Neural cell (in vitro differentiated cells): ENCODE measurements around the gene UMODL1. TPM values are rescaled to one million over a fixed set of nuclear protein-coding genes. Genes with fewer than 3 reads are reported as not detected.

ENCODE experiments used
- H2AFZ ChIP-seq: fragments of 200-600, 300-800 bp; sonication (generic), shearing (Covaris generic); 2 replicates; pipeline ENCODE4 v1.6.0; 2014; ENCODE audit warnings: low read depth, mild to moderate bottlenecking, antibody characterized with exemption, low read length, moderate library complexity
- H3F3A ChIP-seq: fragments of 200-600 bp; shearing (Covaris generic); 2 replicates; pipeline ENCODE4 v1.6.1; 2016; ENCODE audit warnings: mild to moderate bottlenecking, moderate library complexity, mixed read lengths, antibody characterized with exemption, low read length; ENCODE audit not compliant: insufficient read depth, poor library complexity, severe bottlenecking
- H3K27ac ChIP-seq: fragments of 200-600, 300-800 bp; sonication (generic), shearing (Covaris generic); 2 replicates; pipeline ENCODE4 v1.5.1; 2014; ENCODE audit warnings: mild to moderate bottlenecking, low read length, moderate library complexity
- H3K27me3 ChIP-seq: fragments of 300-800, 200-600 bp; sonication (generic), shearing (Covaris generic); 2 replicates; pipeline ENCODE4 v1.6.0; 2014; ENCODE audit warnings: mild to moderate bottlenecking, low read depth, low read length, moderate library complexity; ENCODE audit not compliant: insufficient read depth
- H3K36me3 ChIP-seq: fragments of 300-800, 200-600 bp; sonication (generic), shearing (Covaris generic); 2 replicates; pipeline ENCODE4 v1.5.1; 2014; ENCODE audit warnings: mild to moderate bottlenecking, antibody characterized with exemption, low read length, moderate library complexity; ENCODE audit not compliant: insufficient read depth
- H3K4me2 ChIP-seq: fragments of 300-800, 200-600 bp; sonication (generic), shearing (Covaris generic); 2 replicates; pipeline ENCODE4 v1.6.0; 2014; ENCODE audit warnings: mild to moderate bottlenecking, low read length
- H3K4me3 ChIP-seq: fragments of 300-800, 200-600 bp; sonication (generic), shearing (Covaris generic); 2 replicates; pipeline ENCODE4 v1.5.1; 2014; ENCODE audit warnings: mild to moderate bottlenecking, low read length, moderate library complexity
- H3K79me2 ChIP-seq: fragments of 200-600 bp; shearing (Covaris generic); replicated peaks from 2 replicates; pipeline ENCODE4 v1.6.0; 2014; ENCODE audit warnings: mild to moderate bottlenecking, low read length, moderate library complexity; ENCODE audit not compliant: insufficient read depth
- H3K9ac ChIP-seq: fragments of 300-800, 200-600 bp; sonication (generic), shearing (Covaris generic); 2 replicates; pipeline ENCODE4 v1.6.1; 2016; ENCODE audit warnings: mild to moderate bottlenecking, low read length, mixed read lengths
- H3K9me2 ChIP-seq: fragments of 200-600 bp; shearing (Covaris generic); 2 replicates; pipeline ENCODE4 v1.6.1; 2016; ENCODE audit warnings: mild to moderate bottlenecking, low read length, mixed read lengths; ENCODE audit not compliant: insufficient read depth
- H3K9me3 ChIP-seq: fragments of 200-600, 300-800 bp; sonication (generic), shearing (Covaris generic); 2 replicates; pipeline ENCODE4 v1.6.1; 2016; ENCODE audit warnings: mild to moderate bottlenecking, mixed run types, low read length, moderate library complexity, mixed read lengths
- H4K20me1 ChIP-seq: fragments of 200-600 bp; shearing (Covaris generic); 2 replicates; pipeline ENCODE4 v1.6.1; 2016; ENCODE audit warnings: mild to moderate bottlenecking, mixed run types; ENCODE audit not compliant: insufficient read depth
- EP300 ChIP-seq: fragments of 450-650 bp; conservative IDR thresholded peaks from 2 replicates; pipeline ENCODE4 v1.6.1; 2014; ENCODE audit warnings: antibody characterized with exemption, mild to moderate bottlenecking, moderate library complexity; ENCODE audit not compliant: poor library complexity, severe bottlenecking
- EZH2 ChIP-seq: fragments of 200-600, 300-800 bp; shearing (Covaris generic), sonication (generic); IDR thresholded peaks from 2 replicates; pipeline ENCODE4 v1.6.1; 2014; ENCODE audit warnings: antibody characterized with exemption, low read length, borderline replicate concordance, mild to moderate bottlenecking; ENCODE audit not compliant: insufficient read depth, poor library complexity, severe bottlenecking
- MXI1 ChIP-seq: fragments of 450-650 bp; conservative IDR thresholded peaks from 2 replicates; pipeline ENCODE4 v1.6.1; 2014; ENCODE audit warnings: antibody characterized with exemption, mild to moderate bottlenecking; ENCODE audit not compliant: poor library complexity, severe bottlenecking
- POLR2AphosphoS5 ChIP-seq: IDR thresholded peaks from 2 replicates; pipeline ENCODE4 v1.6.1; 2012
- RAD21 ChIP-seq: fragments of 450-650 bp; conservative IDR thresholded peaks from 2 replicates; pipeline ENCODE4 v1.6.1; 2014; ENCODE audit warnings: antibody characterized with exemption, mild to moderate bottlenecking, moderate library complexity
- SMC3 ChIP-seq: fragments of 450-650 bp; conservative IDR thresholded peaks from 2 replicates; pipeline ENCODE4 v1.6.1; 2014; ENCODE audit warnings: antibody characterized with exemption, mild to moderate bottlenecking, moderate library complexity; ENCODE audit not compliant: poor library complexity
- TAF1 ChIP-seq: IDR thresholded peaks from 2 replicates; pipeline ENCODE4 v1.6.1; 2012; ENCODE audit warnings: low read depth
- polyA plus RNA-seq: library from polyadenylated mRNA; depleted of rRNA; stranded (reverse); fragments of >200 nt; gene quantifications from 2 replicates; pipeline ENCODE4 v1.2.3, GENCODE V29; 2014
- TF ChIP-seq, protein P1 (sequence below): fragments of 450-650 bp; IDR thresholded peaks from 2 replicates; pipeline ENCODE4 v1.5.1; 2014; ENCODE audit warnings: antibody characterized with exemption, mild to moderate bottlenecking, moderate library complexity; ENCODE audit not compliant: poor library complexity, severe bottlenecking
- TF ChIP-seq, protein P2 (sequence below): IDR thresholded peaks from 2 replicates; pipeline ENCODE4 v1.6.1; 2012; ENCODE audit warnings: borderline replicate concordance

The UMODL1 gene
- polyA plus RNA-seq, 1 donor from 2014 or later: 0.11 TPM

DNA sequence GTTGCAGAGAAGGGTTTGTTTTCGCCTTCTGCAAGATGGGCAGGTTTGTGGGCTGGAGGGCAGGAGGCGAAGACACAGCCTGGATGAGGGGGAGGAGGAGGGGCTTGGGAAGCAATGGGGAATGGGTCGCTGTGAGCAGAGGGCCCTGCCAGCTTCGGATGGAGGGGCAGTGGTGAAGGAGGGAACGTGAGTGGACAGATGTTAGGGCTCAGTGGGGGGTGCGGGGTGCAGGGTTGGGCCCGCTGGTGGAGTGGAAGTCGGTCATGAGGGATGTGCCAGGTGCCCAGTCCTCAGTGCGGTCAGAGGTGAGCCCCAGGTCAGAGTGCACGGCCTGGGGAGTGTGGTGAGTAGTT, 92.4 kb downstream of the UMODL1 start:
- TF ChIP-seq EZH2: no peak
- TF ChIP-seq POLR2AphosphoS5: no peak
- no peak for TF ChIP-seq TAF1
- TF ChIP-seq RAD21: no peak
- no peak for TF ChIP-seq SMC3
- TF ChIP-seq, protein P1, sequence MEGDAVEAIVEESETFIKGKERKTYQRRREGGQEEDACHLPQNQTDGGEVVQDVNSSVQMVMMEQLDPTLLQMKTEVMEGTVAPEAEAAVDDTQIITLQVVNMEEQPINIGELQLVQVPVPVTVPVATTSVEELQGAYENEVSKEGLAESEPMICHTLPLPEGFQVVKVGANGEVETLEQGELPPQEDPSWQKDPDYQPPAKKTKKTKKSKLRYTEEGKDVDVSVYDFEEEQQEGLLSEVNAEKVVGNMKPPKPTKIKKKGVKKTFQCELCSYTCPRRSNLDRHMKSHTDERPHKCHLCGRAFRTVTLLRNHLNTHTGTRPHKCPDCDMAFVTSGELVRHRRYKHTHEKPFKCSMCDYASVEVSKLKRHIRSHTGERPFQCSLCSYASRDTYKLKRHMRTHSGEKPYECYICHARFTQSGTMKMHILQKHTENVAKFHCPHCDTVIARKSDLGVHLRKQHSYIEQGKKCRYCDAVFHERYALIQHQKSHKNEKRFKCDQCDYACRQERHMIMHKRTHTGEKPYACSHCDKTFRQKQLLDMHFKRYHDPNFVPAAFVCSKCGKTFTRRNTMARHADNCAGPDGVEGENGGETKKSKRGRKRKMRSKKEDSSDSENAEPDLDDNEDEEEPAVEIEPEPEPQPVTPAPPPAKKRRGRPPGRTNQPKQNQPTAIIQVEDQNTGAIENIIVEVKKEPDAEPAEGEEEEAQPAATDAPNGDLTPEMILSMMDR: no peak
- TF ChIP-seq, protein P2, sequence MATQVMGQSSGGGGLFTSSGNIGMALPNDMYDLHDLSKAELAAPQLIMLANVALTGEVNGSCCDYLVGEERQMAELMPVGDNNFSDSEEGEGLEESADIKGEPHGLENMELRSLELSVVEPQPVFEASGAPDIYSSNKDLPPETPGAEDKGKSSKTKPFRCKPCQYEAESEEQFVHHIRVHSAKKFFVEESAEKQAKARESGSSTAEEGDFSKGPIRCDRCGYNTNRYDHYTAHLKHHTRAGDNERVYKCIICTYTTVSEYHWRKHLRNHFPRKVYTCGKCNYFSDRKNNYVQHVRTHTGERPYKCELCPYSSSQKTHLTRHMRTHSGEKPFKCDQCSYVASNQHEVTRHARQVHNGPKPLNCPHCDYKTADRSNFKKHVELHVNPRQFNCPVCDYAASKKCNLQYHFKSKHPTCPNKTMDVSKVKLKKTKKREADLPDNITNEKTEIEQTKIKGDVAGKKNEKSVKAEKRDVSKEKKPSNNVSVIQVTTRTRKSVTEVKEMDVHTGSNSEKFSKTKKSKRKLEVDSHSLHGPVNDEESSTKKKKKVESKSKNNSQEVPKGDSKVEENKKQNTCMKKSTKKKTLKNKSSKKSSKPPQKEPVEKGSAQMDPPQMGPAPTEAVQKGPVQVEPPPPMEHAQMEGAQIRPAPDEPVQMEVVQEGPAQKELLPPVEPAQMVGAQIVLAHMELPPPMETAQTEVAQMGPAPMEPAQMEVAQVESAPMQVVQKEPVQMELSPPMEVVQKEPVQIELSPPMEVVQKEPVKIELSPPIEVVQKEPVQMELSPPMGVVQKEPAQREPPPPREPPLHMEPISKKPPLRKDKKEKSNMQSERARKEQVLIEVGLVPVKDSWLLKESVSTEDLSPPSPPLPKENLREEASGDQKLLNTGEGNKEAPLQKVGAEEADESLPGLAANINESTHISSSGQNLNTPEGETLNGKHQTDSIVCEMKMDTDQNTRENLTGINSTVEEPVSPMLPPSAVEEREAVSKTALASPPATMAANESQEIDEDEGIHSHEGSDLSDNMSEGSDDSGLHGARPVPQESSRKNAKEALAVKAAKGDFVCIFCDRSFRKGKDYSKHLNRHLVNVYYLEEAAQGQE: no peak
- TF ChIP-seq MXI1: no peak
- TF ChIP-seq EP300: no peak
- Histone ChIP-seq H3K79me2 (no peaks in the 10 kb centered on the region), H3K27ac (no peak overlapping the region), H3K4me2 (no peak overlapping the region), H3K27me3 (no peaks in the 10 kb centered on the region), H3K9ac (no peak overlapping the region), H2AFZ (no peak overlapping the region), H3K36me3 (no peaks in the 10 kb centered on the region), H3K9me2 (no peaks in the 10 kb centered on the region), H4K20me1 (no peaks in the 10 kb centered on the region), H3K4me3 (no peak overlapping the region), H3F3A (no peaks in the 10 kb centered on the region), H3K9me3 (no peaks in the 10 kb centered on the region)

DNA sequence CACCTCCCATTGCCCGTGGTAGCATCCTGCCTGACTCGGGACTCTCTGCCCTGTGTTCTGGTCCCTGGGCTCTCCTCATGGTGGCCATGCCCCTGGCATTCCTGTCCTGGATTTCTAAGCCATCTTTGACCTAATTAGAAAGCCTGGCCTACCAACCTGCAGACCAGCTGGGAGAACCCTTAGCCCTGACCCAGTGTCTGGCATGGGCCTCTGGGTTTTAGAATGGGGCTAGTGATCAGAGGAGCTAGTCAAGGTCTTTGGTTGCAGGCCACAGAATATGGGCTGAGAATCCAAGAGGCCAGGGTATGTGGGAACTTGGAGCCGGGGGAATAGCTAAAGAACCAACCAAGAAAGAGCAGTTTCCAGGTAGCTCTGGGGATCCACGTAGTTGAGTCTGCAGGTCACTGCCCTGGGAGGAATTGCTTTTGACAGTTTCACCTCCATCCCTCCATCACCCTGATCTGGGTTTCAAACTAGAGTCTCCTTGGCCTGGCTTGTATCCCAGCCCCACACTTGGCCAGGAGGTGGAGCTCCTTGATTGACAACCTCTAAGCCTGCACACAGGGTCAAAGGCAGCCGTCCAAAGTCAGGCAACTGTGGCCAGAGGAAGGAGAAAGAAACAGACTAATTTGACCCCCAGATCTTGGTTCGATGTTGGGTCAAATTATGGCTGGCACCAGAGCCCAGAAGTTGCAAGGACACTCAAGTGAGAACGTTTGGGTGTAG, 93.1 kb downstream of the UMODL1 start:
- H3K9me2 ChIP-seq: no peaks in the 10 kb centered on the region
- no peaks in the 10 kb centered on the region for H3K27me3 ChIP-seq
- no peak for TF ChIP-seq MXI1
- TF ChIP-seq, protein P2: no peak
- TF ChIP-seq RAD21: peak; percentile 37
- TF ChIP-seq SMC3: peak; percentile 43
- TF ChIP-seq, protein P1: peak; percentile 36
- H3K9ac ChIP-seq: no peak overlapping the region
- H2AFZ ChIP-seq: no peak overlapping the region
- no peak overlapping the region for H3K4me2 ChIP-seq
- H3K79me2 ChIP-seq: no peaks in the 10 kb centered on the region
- no peak overlapping the region for H3K4me3 ChIP-seq
- H3K36me3 ChIP-seq: no peaks in the 10 kb centered on the region
- H3F3A ChIP-seq: no peaks in the 10 kb centered on the region
- H3K9me3 ChIP-seq: no peaks in the 10 kb centered on the region
- H4K20me1 ChIP-seq: no peaks in the 10 kb centered on the region
- no peak overlapping the region for H3K27ac ChIP-seq
